Adrenal gland (tissue), 12 donors: ENCODE data around the gene DSCAML1. TPM values are rescaled to one million over a fixed set of nuclear protein-coding genes. Genes with fewer than 3 reads are reported as not detected.

Experiments used
- DNase-seq, 7 donors: peaks; one replicate each; pipeline ENCODE4 v3.0.0-alpha.2; 2019 to 2020
- H3K27ac ChIP-seq, 5 donors: fragments of 200-600 bp; sonication (generic) in 4 of 5; 1 replicate in 3 of 5; 2 replicates in 2 of 5; pipeline versions ENCODE4 v1.5.1 to v1.8.0; 2016 to 2020; ENCODE audit warnings: mild to moderate bottlenecking in 1 of 5
- H3K27me3 ChIP-seq: fragments of 200-600 bp; 2 replicates; pipeline ENCODE4 v1.8.0; 2021
- H3K36me3 ChIP-seq, 2 donors: fragments of 200-600 bp; replicated peaks in 1 of 2; 1 replicate in 1 of 2; 2 replicates in 1 of 2; pipeline versions ENCODE4 v1.5.1 to v1.8.0; 2018 to 2022
- H3K4me1 ChIP-seq, 2 donors: fragments of 200-600 bp; replicated peaks in 1 of 2; 1 replicate in 1 of 2; 2 replicates in 1 of 2; pipeline versions ENCODE4 v1.5.1 to v1.8.0; 2018 to 2021
- H3K4me3 ChIP-seq, 4 donors: fragments of 200-600 bp; sonication (generic) in 3 of 4; one replicate each; pipeline ENCODE4 v1.5.1; 2016 to 2018
- H3K9me3 ChIP-seq, 3 donors: fragments of 200-600 bp; sonication (generic) in 1 of 3; replicated peaks in 1 of 3; 1 replicate in 2 of 3; 2 replicates in 1 of 3; pipeline versions ENCODE4 v1.5.1 to v1.8.0; 2016 to 2021
- POLR2A ChIP-seq, 2 donors: fragments of 450-650 bp; IDR thresholded peaks; one replicate each; pipeline ENCODE4 v1.6.1; 2017; ENCODE audit warnings: antibody characterized with exemption in 2 of 2, mild to moderate bottlenecking in 2 of 2, moderate library complexity in 1 of 2
- WGBS, 4 donors: extraction: QIAGEN DNeasy Blood & Tissue Kit in 2 of 4; methylation state at CpG; one replicate each; pipeline versions ENCODE4 v1.1.5 to v1.1.7; 2013 to 2017; 5-methylcytosine and 5-hydroxymethylcytosine counted together
- intact Hi-C, 2 donors: fragments of 100-400 bp; cut with DNase I; formaldehyde crosslinking; loops; one replicate each; pipeline versions ENCODE4 v1.14.1 to v1.15.0; 2022 to 2023
- polyA plus RNA-seq, 3 donors: library from polyadenylated mRNA; stranded (reverse); fragments of 200-250 nt in 2 of 3; fragments of 350-450 nt in 1 of 3; fragmentation: Illumina TruSeq in 1 of 3; extraction: RNeasy Lipid Tissue Mini Kit (QIAGEN cat#74804) in 1 of 3; gene quantifications; one replicate each; pipeline ENCODE4 v1.2.3, GENCODE V29; 2013 to 2014
- total RNA-seq, 9 donors: library from RNA; depleted of rRNA in 4 of 9; stranded (reverse); fragments of >200 nt in 4 of 9; fragments of 120-200 nt in 1 of 9; fragmentation: NEBNext Ultra II Directional in 1 of 9; extraction: Animal tissue kit (Norgen Biotek cat#: 25700) in 1 of 9; gene quantifications; one replicate each; pipeline versions ENCODE4 v1.1.0 to v1.2.4, GENCODE V29; 2013 to 2023
- TF ChIP-seq, protein P1 (sequence below), 6 experiments: fragments of 450-650 bp in 4 of 6; fragments of 200-600 bp in 2 of 6; sonication (generic) in 1 of 6; IDR thresholded peaks; 1 replicate in 5 of 6; 2 replicates in 1 of 6; pipeline versions ENCODE4 v1.5.1 to v1.8.0; 2016 to 2021; ENCODE audit warnings: antibody characterized with exemption in 6 of 6, mild to moderate bottlenecking in 2 of 6, moderate library complexity in 1 of 6
- donor health status: healthy with polysubstance abuse.
- donor health status: Bipolar disorder and iron deficiency.
- donor health status: DM: yes; HTN: yes; CAD: no.
- donor health status: DM: no; HTN: no; CAD: no.
- donor health status: DM: no; HTN: no; CAD: no.
- donor health status: DM: yes; HTN: yes; CAD: no.

Gene DSCAML1
- total and polyA plus RNA-seq, 12 donors = 0.09 to 1.9 (median 0.55) TPM; not detected in 1

DNA sequence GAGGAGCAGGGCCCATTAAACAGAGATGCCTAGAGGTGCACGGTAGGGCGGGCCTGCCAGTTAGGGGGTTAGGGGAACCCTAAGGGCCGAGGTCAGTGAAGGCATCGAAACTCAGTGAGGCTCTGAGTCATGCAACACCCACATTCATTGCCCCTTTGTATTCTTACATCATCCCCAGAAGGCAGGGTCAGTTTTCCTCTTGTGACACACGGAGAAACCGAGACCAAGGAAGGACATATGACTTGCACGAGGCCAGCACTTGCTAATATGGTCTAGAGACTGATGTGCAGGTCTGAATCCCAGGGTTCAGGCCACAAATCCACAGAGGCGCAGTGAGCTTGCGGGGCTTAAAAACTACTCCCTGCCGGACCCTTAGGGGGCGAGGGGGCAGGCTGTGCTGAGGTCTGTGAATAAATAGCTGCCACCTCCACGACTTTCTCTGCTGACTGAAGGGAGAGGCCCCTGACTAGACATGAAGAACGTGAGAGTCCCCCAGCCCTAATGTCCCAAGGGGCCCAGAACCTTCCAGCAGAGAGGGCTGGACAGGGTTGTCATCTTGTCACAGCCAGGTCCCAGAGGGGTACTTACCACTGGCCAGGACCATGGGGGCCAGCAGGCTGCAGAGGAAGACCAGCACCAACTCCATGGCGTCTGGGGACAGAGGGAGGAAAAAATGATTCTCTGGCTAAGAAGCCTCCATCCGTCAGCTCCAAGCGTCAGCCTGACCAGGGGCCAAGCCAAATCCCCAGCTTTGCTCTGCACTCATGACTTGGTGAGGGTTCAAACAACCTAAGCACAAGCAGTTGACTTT is 45.3 kb upstream of the DSCAML1 start:
- peak overlapping the region in 3 of 5 donors; percentile 8 to 68 (median 62) for H3K27ac ChIP-seq
- H3K36me3 ChIP-seq = peaks cover 0 to 23% of the 10 kb centered on the region in 2 donors
- H3K4me3 ChIP-seq = no peak overlapping the region
- peaks cover 0 to 11% of the 10 kb centered on the region in 2 donors for H3K4me1 ChIP-seq
- intact Hi-C loops = loop anchor here (2.0 kb wide), 2 partner anchors 104 to 106 kb away; no protein-coding TSS in a partner anchor
- peak in 5 of 7 donors; percentile 22 to 60 (median 35) for DNase-seq
- H3K27me3 ChIP-seq = no peaks in the 10 kb centered on the region
- TF ChIP-seq, protein P1, sequence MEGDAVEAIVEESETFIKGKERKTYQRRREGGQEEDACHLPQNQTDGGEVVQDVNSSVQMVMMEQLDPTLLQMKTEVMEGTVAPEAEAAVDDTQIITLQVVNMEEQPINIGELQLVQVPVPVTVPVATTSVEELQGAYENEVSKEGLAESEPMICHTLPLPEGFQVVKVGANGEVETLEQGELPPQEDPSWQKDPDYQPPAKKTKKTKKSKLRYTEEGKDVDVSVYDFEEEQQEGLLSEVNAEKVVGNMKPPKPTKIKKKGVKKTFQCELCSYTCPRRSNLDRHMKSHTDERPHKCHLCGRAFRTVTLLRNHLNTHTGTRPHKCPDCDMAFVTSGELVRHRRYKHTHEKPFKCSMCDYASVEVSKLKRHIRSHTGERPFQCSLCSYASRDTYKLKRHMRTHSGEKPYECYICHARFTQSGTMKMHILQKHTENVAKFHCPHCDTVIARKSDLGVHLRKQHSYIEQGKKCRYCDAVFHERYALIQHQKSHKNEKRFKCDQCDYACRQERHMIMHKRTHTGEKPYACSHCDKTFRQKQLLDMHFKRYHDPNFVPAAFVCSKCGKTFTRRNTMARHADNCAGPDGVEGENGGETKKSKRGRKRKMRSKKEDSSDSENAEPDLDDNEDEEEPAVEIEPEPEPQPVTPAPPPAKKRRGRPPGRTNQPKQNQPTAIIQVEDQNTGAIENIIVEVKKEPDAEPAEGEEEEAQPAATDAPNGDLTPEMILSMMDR (IDR thresholded peaks at IDR 0.05) = no peak
- no peak for TF ChIP-seq POLR2A (IDR thresholded peaks at IDR 0.05)
- WGBS, 4 donors = 70 to 77% (median 74%) methylated on average over 13 to 16 of the region's 16 CpGs
- no peaks in the 10 kb centered on the region for H3K9me3 ChIP-seq

DNA sequence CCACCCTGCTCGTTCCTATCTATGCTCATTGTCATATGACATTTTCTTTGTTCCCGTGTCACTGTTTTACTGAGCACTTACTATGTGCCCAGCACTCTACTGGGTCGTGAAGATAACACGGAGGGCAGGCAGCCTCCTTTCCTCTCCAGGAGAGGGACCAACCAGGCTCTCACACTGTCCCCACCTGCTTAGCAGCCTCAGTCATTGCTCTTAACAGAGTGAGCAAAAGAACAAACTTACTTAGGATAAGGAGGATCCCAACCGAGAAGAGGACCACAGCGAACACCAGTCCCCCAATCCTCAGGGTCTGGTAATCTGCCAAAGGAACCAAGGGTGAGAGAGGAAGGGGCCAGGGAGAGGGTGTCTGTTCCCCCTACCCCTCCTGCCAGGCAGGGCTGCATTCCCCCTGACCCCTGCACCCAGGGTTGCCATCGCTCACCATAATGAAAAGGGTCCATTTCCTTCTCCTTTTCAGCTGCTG is 44.6 kb upstream of the DSCAML1 start:
- intact Hi-C loops = loop anchor here (2.0 kb wide), 2 partner anchors 105 to 107 kb away; no protein-coding TSS in a partner anchor
- Histone ChIP-seq H3K36me3 (peaks cover 0 to 23% of the 10 kb centered on the region in 2 donors), H3K27ac (peak overlapping the region in 3 of 5 donors; percentile 8 to 68 (median 38)), H3K4me3 (no peak overlapping the region), H3K27me3 (no peaks in the 10 kb centered on the region), H3K4me1 (peaks cover 0 to 11% of the 10 kb centered on the region in 2 donors), H3K9me3 (no peaks in the 10 kb centered on the region)
- DNase-seq = peak in 2 of 7 donors; percentile 16
- TF ChIP-seq, protein P1 (IDR thresholded peaks at IDR 0.05) = no peak
- TF ChIP-seq POLR2A (IDR thresholded peaks at IDR 0.05) = no peak
- 72 to 78% (median 77%) methylated on average over 7 of the region's 7 CpGs for WGBS, 4 donors

DNA sequence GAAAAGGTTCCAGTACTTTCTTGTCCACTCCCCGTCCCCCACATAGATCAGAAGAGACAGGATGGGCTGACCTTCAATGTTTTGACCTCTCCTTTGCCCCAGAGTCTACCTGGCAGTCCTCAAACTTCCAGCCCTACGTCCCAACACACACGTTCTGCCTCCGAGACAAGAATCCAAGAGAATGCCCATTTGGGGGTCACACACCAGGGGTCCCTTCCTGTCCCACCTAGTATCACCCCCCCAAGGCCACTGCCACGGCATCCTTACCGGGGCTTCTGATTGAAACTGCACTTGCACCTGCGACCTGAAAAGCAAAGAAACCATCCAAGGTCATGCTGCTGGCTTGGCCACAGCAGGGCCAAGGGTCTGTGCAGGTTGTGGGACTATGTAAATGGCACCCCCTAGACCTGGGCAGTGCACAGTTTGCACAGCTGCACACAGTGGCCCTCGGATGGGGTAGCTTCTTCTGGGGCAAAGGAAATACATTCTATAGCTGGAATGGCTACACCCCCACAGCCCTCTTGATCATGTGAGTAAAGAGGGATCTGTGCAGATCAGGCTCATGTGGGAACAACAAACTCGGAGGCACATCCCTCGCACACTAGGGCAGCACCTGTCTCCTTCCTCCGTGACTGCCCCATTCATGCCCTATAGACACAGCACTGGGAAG is 44.0 kb upstream of the DSCAML1 start:
- H3K4me3 ChIP-seq = no peak overlapping the region
- no peaks in the 10 kb centered on the region for H3K27me3 ChIP-seq
- peak overlapping the region in 1 of 5 donors; percentile 38 for H3K27ac ChIP-seq
- peaks cover 0 to 11% of the 10 kb centered on the region in 2 donors for H3K4me1 ChIP-seq
- no peaks in the 10 kb centered on the region for H3K9me3 ChIP-seq
- WGBS, 4 donors = 64 to 85% (median 75%) methylated on average over 9 to 11 of the region's 11 CpGs
- peak in 3 of 7 donors; percentile 12 to 39 (median 15) for DNase-seq
- TF ChIP-seq POLR2A (IDR thresholded peaks at IDR 0.05) = no peak
- intact Hi-C loops = no loop called here
- H3K36me3 ChIP-seq = peaks cover 0 to 23% of the 10 kb centered on the region in 2 donors

DNA sequence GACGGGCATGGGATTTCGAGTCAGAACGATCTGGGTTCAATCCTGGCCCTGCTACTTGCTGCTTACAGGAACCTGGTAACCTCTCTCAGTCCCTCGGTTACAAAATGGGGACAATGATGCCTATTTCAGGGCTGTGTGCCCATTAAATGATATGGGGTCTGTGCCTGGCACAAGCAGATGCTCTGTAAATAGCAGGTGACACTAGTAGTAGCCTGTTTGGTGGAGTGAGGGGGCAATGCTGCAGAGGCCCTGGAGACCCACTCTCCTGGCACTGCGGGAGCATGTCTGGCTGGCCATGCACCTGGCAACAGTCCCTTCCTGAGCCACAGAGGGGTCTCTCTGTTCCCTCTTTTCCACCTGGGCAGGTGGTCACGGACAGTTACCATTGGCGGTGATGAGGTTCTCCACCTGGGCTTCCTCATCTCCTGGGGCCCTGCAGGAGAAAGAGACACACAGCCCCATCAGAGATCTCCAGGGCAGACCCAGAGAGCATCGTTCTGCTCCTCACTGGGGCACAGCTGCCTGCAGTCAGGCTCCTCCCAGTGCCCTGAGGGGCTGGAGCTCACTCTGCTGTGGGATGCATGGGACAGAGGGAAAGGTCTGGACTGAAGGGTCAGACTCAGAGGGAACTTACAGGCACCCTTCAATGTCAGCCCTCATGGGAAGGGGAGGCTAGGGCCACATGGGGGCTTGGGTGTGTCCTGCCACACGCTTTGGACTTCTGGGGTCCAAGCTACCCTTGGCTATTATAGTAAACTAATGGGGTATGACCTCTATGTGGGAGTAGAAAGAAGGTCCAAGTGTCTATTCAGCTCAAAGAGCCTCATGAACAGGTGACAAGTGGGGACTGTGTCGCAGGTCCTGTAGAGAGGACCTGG is 43.2 kb upstream of the DSCAML1 start:
- Histone ChIP-seq H3K4me3 (no peak overlapping the region), H3K36me3 (peaks cover 0 to 23% of the 10 kb centered on the region in 2 donors), H3K4me1 (peaks cover 0 to 11% of the 10 kb centered on the region in 2 donors), H3K9me3 (no peaks in the 10 kb centered on the region), H3K27ac (no peak overlapping the region), H3K27me3 (no peaks in the 10 kb centered on the region)
- TF ChIP-seq, protein P1 (IDR thresholded peaks at IDR 0.05) = no peak
- TF ChIP-seq POLR2A (IDR thresholded peaks at IDR 0.05) = no peak
- DNase-seq = peak in 3 of 7 donors; percentile 12 to 39 (median 16)
- WGBS, 4 donors = 89 to 96% (median 92%) methylated on average over 8 to 10 of the region's 10 CpGs
- intact Hi-C loops = loop anchor here in 1 of 2 donors (5.0 kb wide), 1 partner anchor 212 kb away; no protein-coding TSS in a partner anchor
